ENCODE measurements around the gene TTLL9.

DNA sequence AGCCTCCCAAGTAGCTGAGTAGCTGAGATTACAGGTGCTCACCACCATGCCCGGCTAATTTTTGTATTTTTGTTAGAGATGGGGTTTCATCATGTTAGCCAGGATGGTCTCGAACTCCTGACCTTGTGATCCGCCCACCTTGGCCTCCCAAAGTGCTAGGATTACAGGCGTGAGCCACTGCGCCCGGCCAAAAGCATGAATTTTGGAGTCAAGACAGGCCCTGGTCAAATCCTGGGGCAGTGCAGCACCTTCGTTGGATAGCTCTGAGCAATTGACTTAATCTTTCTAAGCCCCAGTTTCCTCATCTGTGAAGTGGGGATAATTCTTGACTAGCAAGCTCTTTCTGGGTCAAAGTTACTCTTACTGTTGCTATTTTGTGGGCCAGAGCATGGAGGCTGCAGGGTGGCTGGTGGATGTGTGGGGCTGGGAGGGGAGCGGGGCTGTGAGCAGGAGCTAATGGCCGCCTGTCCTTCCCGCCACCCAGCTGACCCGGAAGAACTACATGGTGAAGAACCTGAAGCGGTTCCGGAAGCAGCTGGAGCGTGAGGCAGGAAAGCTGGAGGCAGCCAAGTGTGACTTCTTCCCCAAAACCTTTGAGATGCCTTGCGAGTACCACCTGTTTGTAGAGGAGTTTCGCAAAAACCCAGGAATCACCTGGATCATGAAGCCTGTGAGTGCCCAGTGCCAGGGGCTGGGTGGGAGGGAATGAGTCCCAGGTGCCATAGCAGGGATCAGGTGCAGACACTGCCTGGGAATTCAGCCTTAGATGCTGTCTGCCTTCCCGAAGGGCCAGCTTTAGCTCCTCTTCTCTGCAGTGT is 39.0 kb downstream of the TTLL9 start:
- TF ChIP-seq, protein P1, sequence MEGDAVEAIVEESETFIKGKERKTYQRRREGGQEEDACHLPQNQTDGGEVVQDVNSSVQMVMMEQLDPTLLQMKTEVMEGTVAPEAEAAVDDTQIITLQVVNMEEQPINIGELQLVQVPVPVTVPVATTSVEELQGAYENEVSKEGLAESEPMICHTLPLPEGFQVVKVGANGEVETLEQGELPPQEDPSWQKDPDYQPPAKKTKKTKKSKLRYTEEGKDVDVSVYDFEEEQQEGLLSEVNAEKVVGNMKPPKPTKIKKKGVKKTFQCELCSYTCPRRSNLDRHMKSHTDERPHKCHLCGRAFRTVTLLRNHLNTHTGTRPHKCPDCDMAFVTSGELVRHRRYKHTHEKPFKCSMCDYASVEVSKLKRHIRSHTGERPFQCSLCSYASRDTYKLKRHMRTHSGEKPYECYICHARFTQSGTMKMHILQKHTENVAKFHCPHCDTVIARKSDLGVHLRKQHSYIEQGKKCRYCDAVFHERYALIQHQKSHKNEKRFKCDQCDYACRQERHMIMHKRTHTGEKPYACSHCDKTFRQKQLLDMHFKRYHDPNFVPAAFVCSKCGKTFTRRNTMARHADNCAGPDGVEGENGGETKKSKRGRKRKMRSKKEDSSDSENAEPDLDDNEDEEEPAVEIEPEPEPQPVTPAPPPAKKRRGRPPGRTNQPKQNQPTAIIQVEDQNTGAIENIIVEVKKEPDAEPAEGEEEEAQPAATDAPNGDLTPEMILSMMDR (IDR thresholded peaks at IDR 0.05) = no peak
- TF ChIP-seq POLR2A (IDR thresholded peaks at IDR 0.05) (no peak), POLR2AphosphoS5 (IDR thresholded peaks at IDR 0.05) (no peak), EP300 (IDR thresholded peaks at IDR 0.05) (no peak)

All from upper lobe of left lung (tissue), 4 donors.